Measurements from ENCODE around the gene DHRS11.

The DHRS11 gene

DNA sequence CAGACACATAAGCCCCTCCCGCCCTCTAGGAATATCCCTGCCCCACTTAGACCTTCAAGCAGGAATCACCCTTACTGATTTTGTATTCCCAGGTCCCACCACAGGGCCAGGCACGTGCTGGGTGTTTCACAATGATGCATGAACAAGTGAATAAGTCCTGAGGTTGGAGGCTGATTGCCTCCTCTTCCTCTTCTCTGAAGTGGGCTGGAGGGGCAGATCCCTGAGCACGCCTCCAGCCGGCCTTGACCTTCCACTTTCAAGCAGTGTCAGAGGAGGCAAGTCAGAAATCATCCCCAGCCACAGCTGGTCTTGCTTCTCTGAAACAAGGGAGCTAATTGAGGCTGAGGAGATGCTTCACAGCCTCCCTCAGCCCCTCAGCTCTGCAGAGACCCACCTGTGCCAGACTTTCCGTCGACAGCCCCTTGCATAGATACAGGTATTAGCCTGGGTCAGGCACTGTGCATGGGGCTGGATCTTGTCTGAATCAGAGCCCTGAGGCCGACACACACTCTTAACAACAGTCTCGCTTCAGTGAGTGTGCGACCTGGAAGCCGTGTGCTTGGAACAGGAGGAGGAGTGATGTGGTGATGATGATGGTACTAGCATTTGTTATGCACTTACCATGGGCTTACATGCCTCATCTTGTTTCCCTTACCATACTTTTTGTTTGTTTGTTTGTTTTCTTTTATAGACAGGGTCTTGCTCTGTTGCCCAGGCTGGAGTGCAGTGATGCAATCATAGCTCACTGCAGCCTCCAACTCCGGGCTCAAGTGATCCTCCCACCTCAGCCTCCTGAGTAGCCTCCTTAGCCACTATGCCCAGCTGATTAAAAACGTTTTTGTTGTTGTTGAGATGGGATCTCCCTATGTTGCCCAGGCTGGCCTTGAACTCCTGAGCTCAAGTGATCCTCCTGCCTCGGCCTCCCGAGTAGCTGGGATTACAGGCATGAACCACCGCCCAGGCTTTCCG is 24.7 kb downstream of the DHRS11 start:
- DNase-seq: no peak

DNA sequence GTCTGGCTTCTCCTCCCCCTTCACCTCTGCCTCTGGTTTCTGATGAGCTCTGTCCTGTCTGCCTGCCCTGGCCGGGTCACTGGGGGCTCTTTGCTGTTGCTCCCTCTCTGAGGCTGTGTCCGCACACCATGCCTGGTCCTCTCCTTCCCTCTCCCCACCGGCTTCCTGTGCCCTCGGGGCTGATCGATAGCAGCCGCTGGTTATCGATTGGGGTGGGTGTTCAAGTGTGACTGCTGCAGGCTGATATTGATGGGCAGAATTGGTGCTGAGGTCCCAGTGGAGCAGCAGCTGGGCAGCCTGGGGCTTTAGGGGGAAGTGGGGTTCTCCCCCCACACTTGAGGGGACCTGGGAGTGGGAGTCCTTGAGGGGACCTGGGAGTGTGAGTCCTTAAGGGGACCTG is 26.1 kb downstream of the DHRS11 start:
- DNase-seq: no peak

GRCh38 chr17:36623281-36623680 is 31.6 kb downstream of the DHRS11 start:
- no peak for DNase-seq

DNA sequence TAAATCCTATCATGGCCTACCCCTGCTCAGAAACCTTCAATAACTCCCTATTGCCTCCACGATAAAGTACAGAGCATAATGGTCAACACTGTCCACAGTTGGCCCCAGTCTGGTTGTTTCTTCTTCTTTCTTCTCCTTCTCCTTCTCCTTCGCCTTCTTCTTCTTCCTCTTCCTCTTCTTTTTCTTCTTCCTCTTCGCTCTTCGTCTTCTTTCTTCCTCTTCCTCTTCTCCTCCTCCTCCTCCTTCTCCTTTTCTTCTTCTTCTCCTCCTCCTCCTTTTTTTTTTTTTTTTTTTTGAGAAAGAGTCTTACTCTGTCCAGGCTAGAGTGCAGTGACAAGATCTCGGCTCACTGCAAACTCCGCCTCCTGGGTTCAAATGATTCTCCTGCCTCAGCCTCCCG is 33.5 kb downstream of the DHRS11 start:
- no peak for DNase-seq

- DNase-seq: no peak
Measured at GRCh38 chr17:36627101-36627500, 35.4 kb downstream of the DHRS11 start.

- no peak for DNase-seq
Measured at GRCh38 chr17:36628576-36628975, 36.9 kb downstream of the DHRS11 start.

- peak; percentile 71 for DNase-seq
Measured at GRCh38 chr17:36629252-36629847, 37.7 kb downstream of the DHRS11 start.

GRCh38 chr17:36629970-36630502 is 38.4 kb downstream of the DHRS11 start:
- no peak for DNase-seq

- no peak for DNase-seq
Measured at GRCh38 chr17:36631022-36631421, 39.3 kb downstream of the DHRS11 start.

DNA sequence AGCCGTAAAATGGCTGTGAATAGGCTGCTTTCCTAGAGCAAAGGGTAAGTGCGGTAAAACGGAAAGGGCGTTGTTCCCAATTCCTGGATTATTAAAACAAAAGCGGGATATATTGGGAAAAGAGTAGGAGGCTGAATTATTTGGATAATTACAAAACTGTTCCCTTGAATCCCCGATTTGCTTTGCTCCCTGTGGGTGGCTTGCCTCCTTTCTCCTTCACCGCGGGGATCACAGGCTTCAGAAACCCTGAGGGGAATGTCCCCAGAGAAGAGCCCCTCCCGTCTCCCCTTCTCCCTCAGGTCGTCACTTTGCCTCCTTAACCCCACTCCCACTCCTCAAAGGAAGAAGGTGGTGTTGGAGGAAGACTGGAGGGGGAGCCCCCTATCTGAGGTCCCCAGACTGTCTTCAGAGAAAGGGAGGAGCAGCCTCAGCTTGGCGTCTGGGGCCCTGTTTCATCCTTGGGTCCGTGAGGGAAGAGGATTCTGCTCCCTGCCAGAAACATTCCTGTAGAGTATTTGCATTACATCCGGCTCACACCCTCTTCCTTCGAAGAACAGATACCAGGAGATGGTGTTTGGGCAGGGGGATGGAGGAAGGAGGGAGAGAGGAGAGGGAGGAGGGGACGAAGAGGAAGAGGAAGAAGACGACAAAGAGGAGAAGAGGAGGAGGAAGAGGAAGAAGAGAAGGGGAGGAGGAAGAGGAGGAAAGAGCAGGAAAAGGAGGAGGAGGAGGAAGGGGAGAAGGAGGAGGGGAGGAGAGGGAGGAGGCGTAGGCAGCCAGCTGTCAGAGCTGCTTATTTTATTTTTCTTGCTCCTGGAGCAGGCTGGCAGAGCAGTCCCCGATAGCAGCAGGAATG is 41.5 kb downstream of the DHRS11 start:
- no peak for DNase-seq

DNA sequence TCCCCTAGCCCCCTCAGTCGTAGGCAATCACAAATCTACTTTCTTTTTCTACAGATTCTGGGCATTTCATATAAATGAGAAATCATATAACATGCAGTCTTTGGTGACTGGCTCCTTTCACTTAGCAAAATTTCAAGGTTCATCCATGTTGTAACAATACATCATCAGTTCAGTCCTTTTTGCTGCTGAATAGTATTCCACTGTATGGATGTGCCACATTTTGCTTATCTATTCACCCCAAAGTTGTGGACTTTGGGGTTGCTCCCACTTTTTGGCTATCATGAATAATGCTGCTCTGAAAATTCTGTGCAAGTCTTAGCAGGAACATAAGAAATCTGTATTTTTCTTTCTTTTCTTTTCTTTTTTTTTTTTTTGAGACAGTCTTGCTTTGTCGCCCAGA is 48.7 kb downstream of the DHRS11 start:
- DNase-seq: no peak

GRCh38 chr17:36640836-36641235 is 49.2 kb downstream of the DHRS11 start:
- no peak for DNase-seq

- DNase-seq: no peak
Measured at GRCh38 chr17:36641331-36641876, 49.7 kb downstream of the DHRS11 start.

DNA sequence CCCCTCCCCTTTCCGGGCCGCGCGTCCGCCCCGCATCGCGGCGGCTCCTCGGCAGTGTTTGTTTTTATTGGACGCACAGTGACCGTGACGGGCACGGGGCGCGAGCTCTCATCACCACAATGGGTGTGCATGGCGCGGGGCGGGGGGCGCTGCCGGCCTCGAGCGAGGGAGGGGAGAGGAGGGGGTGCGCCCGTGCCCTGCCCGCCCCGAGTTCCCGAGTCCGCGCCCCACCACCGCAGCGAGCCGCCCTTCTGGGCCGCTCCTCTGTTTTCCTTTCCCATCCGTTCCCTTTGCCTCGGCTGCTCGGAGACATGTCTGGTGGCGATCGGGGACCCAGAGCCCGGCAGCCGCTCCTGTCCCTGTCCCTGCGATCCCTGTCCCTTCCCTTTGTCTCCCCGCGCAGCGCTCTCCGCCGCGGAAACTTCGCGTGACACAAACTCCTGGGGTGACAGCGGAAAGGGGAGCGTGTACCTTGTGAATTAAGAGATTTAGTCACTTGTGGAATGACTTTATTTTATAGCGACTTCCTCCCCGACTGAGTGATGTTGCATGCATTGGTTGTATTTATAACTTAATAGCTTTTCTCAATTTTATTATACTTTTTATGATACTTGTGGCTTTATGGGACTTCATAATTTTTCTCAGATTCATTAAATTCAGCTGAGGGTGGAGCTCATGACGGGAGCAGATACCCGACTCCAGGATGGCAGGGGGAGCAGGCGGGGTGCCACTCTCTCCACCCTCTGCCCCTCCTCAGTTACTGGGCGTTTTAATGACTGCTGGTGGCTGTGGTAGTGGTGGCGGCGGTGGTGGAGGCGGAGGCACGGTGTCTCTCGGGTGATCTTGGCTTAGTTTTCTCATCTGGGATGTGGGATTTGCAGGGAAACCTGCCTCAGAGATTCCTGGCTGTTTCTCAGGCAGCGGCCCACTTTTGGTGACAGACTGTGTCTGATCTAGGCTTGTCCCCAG is 50.5 kb downstream of the DHRS11 start:
- DNase-seq: no peak

DNA sequence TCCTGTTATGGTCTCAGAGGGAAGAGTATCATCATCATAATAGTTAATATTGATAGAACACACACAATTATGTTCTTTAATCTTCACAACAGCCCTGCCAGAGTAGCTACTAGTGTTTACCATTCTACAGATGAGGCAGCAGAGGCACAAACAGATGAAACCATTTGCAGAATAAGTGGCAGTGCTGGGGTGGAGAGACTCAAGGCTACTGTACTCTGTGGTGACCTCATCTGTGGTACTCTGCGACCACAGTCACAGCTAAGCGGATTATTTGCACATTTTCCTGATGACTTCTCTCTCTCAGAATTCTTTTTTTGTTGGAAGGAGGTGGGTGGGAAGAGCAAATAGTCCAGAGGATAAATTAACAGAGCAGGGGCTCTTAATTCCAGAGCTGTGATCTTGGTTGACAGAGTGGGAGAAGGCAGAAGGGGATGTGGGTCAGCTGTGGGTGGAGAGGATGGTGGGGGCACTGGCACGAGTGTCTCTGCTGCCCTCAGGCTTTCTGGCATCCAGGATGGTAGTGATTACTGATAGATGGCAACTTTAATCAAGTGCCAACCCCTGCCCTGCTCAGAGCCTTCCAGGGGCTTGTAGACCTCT is 51.5 kb downstream of the DHRS11 start:
- no peak for DNase-seq

GRCh38 chr17:36645422-36645821 is 53.7 kb downstream of the DHRS11 start:
- no peak for DNase-seq

DNA sequence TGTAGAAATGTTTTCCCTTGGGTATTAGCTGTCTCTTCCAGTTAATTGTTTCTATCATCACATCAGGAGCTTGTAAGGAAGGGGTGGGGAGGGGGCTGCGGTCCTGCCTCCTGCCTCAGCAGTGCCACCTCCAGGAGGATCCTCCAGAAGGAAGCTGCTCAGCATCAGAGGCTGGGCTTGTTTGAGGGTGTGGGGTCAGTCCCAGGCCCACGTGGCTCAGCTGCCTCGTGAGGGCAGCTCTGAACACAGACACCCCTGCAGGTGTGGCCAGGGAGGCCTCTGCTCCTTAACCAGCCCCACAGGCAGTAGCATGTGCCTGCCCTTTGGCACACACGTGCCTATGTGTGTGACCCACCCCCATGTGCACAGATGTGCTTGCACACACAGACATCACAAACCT is 56.0 kb downstream of the DHRS11 start:
- no peak for DNase-seq

- no peak for DNase-seq
Measured at GRCh38 chr17:36650096-36650775, 58.6 kb downstream of the DHRS11 start.
